GM10266 (cell line): ENCODE measurements around the gene RHOXF2B.

Experiments used
- DNase-seq: peaks from one replicate; pipeline ENCODE4 v3.0.0; 2012; ENCODE audit errors: extremely low spot score
- CTCF ChIP-seq: IDR thresholded peaks from 2 replicates; pipeline ENCODE4 v1.5.1; 2012; ENCODE audit warnings: mild to moderate bottlenecking, low read depth; ENCODE audit not compliant: control insufficient read depth, insufficient read depth; ENCODE audit errors: missing control alignments

Gene RHOXF2B

GRCh38 chrX:120022763-120023162, 54.7 kb downstream of the RHOXF2B start:
- DNase-seq = no peak
- no peak for TF ChIP-seq CTCF
